ENCODE measurements around the gene SIPA1.
"Not testable (repeated sequence)": the region's sequence is repeated elsewhere in the genome, so short reads cannot be mapped to it uniquely, and the experiment has no call there.

SIPA1 gene

DNA sequence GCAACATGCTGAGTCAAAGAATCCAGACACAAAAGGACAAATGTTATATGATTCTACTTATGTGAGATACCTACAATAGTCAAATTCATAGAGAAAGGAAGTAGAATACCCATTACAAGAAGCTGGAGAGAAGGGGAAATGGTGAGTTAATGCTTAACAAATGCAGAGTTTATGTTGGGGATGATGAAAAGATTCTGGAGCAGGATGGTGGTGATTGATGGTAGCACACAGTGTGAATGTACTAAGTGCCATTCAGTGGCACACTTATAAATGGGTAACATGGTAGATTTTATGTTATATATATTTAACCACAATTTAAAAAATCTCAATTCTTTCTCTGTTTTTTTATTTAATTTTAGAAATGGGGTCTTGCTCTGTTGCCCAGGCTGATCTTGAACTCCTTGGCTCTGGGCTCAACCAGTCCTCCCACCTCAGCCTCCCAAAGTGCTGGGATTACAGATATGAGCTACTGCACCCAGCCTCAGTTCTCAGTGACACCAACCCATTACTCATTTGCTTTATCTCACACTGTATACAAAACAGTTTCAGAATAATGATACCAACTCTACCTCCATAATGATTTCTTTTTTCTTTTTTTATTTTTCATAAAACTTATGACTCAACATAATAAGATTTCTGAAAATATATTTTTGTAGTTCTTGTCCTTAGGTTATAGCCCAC is 34.4 kb downstream of the SIPA1 start:
- TF ChIP-seq CTCF (IDR thresholded peaks at IDR 0.05; ENCODE audit: low read depth, low read length), result no peak
- no peak overlapping the region for H3K4me3 ChIP-seq (ENCODE audit: low read depth, low read length)

DNA sequence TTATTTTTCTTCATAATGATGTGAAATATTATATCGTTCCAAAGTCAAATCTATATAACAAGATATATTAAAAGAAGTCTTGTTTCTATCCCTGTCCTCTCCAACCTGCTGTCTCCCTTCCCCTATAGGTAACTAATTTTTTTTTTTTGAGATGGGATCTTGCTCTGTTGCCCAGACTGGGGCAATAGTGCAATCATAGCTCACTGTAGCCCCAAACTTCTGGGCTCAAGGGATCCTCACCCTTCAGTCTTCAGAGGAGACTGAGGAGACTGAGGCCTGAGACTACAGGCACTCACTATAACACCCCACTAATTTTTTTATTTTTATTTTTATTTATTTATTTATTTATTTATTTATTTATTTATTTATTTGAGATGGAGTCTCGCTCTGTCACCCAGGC is 35.1 kb downstream of the SIPA1 start:
- H3K4me3 ChIP-seq (ENCODE audit: low read depth, low read length), result no peak overlapping the region
- TF ChIP-seq CTCF (IDR thresholded peaks at IDR 0.05; ENCODE audit: low read depth, low read length), result no peak

DNA sequence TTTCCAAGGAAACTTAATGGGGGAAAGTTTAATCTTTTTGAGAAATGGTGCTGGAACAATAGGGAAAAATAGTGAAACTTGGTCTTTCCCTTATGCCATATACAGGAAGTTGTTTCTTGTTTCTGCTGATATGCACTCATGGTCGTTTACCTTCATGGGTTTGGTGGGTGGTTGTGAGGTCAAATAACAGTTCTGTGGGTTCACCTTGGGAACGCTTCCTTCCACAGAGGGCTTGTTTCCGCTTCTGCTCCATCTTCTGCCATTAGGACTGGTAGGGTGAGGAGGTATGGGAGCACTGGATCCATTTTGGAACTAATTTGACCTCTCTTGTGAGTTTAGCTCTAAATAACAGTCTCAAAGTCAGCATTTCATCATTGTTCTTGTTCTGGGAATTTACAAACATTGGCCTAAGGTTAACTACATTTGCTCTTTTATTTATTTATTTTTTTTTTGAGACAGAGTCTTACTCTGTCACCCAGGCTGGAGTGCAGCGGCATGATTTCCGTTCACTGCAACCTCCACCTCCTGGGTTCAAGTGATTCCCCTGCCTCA is 42.4 kb downstream of the SIPA1 start:
- no peak overlapping the region for H3K4me3 ChIP-seq (ENCODE audit: low read depth, low read length)
- TF ChIP-seq CTCF (IDR thresholded peaks at IDR 0.05; ENCODE audit: low read depth, low read length), result no peak

DNA sequence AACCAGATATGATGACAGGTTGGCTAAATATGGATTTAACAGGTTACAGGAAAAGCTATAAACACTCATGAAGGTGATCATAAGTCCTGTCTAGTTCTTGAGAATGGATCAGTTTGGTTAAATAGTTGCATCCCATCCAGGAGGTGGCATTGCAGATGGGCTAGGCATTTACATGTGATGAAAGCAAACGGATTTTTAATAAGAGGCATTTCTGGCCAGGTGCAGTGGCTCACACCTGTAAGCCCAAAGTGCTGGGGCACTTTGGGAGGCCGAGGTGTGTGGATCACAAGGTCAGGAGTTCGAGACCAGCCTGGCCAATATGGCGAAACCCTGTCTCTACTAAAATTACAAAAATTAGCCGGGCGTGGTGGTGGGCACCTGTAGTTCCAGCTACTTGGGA is 45.6 kb downstream of the SIPA1 start:
- H3K4me3 ChIP-seq (ENCODE audit: low read depth, low read length), result not testable (repeated sequence)

DNA sequence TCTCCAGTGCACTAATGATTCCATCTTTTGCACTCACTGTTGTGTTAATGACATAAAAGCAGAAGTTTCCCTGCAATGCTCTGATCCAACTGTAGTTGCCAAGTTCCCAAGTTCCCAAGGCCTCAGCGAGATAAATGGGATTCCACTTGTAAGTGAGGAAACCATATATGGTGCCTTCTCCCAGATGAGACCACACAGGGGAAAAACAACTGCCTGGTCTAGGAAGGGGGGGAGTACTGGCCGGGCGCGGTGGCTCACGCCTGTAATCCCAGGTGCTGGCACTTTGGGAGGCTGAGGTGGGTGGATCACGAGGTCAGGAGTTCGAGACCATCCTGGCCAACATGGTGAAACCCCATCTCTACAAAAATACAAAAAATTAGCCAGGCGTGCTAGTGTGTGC is 48.1 kb downstream of the SIPA1 start:
- H3K4me3 ChIP-seq (ENCODE audit: low read depth, low read length), result no peak overlapping the region
- TF ChIP-seq CTCF (IDR thresholded peaks at IDR 0.05; ENCODE audit: low read depth, low read length), result no peak

DNA sequence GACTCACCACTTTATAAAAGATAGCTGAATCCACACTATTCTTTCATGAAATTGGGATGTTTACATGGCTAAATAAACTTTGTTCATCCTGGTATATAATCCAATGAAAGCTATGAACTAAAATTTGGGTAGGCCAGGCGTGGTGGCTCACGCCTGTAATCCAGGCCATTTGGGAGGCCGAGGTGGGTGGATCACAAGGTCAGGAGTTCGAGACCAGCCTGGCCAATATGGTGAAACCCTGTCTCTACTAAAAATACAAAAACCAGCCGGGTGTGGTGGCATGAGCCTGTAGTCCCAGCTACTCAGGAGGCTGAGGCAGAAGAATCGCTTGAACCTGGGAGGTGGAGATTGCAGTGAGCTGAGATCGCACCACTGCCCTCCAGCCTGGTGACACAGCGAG is 53.9 kb downstream of the SIPA1 start:
- not testable (repeated sequence) for H3K4me3 ChIP-seq (ENCODE audit: low read depth, low read length)

DNA sequence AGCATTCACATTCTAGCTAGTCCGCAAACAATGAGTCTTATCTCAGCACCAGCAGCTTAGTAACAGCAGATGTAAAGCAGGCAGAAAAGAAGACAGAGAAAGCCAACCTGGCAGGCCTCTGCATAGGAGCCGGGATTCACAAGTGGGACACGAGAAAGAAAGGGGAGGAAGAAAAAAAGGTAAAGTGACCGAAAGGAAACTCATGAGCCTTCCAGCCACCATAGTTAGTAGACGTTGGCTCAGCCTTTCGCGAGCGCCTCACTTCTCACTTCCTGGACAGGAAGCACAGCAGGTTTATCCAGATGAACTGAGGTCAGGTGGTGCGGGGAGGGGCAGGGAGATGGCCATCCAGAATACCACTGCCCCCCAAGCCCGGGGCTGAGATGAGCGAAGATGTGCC is 54.5 kb downstream of the SIPA1 start:
- no peak for TF ChIP-seq CTCF (IDR thresholded peaks at IDR 0.05; ENCODE audit: low read depth, low read length)
- no peak overlapping the region for H3K4me3 ChIP-seq (ENCODE audit: low read depth, low read length)

DNA sequence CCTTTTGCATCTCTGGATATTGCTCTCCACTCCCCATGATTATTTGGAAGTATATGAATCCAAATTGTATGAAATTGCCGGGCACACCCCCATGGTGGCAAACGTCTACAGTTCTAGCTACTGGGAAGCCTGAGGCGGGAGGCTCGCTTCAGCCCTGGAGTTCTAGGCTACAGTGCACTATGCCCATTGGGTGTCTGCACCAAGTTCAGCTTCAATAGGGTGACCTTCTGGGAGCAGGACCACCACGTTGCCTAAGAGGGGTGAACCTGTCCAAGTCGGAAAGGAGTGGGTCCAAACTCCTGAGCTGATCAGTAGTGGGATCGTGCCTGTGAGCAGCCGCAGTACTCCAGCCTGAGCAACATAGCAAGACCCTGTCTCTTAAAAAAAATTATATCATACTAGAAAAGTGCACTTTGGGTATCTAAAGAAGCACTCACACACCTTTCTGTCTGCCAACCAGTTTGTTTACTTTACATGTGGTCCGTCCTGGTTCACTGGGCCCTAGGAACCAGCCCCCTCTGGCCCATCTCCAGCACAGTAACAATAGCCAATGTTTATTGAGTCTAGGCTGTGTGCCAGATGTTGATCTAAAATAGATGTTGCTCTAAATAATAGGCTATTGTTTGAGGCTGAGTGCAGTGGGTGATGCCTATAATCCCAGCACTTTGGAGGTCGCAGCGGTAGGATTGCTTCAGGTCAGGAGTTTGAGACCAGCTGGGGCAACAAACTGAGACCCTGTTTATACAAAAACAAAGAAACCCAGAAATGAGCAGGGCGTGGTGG is 57.7 kb downstream of the SIPA1 start:
- TF ChIP-seq CTCF (IDR thresholded peaks at IDR 0.05; ENCODE audit: low read depth, low read length), result no peak
- no peak overlapping the region for H3K4me3 ChIP-seq (ENCODE audit: low read depth, low read length)

All from WI38 (cell line).